Measurements from ENCODE around the gene PID1. TPM values are rescaled to one million over a fixed set of nuclear protein-coding genes. Genes with fewer than 3 reads are reported as not detected.

The PID1 gene
- total and polyA plus RNA-seq, 8 donors: 10.2 to 51.2 (median 35.4) TPM

DNA sequence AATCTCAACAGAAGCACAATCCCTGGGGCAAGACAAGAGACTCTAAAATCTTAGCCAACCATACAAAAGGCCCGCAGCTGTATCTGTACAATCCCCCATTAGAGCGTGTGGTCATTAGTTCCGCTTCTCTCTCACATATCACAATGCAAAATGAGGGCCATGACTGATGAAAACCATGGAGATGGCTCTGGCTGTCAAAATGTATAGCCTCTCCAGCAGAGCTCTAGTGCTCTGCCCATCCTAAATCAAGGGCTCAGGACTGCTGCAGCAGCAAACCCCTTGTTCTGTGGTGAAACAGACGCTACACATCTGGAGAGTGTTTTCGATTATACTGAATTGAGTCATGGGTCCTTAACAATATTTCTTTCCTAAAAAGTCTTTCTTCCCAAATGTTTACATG lies 221.0 kb downstream of the PID1 start:
- Histone ChIP-seq H3K4me1 (no peaks in the 10 kb centered on the region), H3K4me3 (no peak overlapping the region), H3K27ac (no peak overlapping the region), H3K9me3 (no peaks in the 10 kb centered on the region), H3K36me3 (no peaks in the 10 kb centered on the region), H3K27me3 (no peaks in the 10 kb centered on the region)
- intact Hi-C loops (cut with DNase I; ENCODE audit: low total_unique reads): no loop called here
- no peak for TF ChIP-seq POLR2AphosphoS5 (IDR thresholded peaks at IDR 0.05)
- no peak for TF ChIP-seq EP300 (IDR thresholded peaks at IDR 0.05)
- TF ChIP-seq, protein P1, sequence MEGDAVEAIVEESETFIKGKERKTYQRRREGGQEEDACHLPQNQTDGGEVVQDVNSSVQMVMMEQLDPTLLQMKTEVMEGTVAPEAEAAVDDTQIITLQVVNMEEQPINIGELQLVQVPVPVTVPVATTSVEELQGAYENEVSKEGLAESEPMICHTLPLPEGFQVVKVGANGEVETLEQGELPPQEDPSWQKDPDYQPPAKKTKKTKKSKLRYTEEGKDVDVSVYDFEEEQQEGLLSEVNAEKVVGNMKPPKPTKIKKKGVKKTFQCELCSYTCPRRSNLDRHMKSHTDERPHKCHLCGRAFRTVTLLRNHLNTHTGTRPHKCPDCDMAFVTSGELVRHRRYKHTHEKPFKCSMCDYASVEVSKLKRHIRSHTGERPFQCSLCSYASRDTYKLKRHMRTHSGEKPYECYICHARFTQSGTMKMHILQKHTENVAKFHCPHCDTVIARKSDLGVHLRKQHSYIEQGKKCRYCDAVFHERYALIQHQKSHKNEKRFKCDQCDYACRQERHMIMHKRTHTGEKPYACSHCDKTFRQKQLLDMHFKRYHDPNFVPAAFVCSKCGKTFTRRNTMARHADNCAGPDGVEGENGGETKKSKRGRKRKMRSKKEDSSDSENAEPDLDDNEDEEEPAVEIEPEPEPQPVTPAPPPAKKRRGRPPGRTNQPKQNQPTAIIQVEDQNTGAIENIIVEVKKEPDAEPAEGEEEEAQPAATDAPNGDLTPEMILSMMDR (IDR thresholded peaks at IDR 0.05): no peak
- TF ChIP-seq POLR2A (IDR thresholded peaks at IDR 0.05): no peak
- peak in 1 of 2 donors; percentile 17 for DNase-seq
- WGBS, 5 donors: 74 to 88% (median 85%) methylated on average over 5 of the region's 5 CpGs

DNA sequence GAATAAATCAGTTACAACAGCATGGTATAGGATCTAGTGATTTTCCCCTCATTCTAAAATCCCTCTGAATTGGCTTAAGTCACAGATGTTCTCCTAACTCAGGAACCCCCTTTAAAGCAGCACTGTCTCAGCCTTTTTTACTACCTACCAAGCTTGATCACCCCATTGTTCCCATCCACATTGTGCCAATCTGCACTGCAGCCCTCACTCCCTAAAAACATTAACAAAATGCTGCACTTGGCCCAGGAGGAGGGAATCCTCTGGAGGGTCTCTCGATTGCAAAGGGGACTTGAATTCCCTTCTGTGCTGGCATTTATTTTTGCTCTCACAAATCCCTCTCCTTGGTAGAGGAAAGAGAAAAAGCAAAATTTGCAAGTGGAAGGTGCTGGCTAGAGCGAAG lies 223.0 kb downstream of the PID1 start:
- TF ChIP-seq EP300 (IDR thresholded peaks at IDR 0.05): no peak
- TF ChIP-seq, protein P1 (IDR thresholded peaks at IDR 0.05): no peak
- TF ChIP-seq POLR2AphosphoS5 (IDR thresholded peaks at IDR 0.05): no peak
- TF ChIP-seq POLR2A (IDR thresholded peaks at IDR 0.05): no peak
- no peaks in the 10 kb centered on the region for H3K36me3 ChIP-seq
- intact Hi-C loops (cut with DNase I; ENCODE audit: low total_unique reads): no loop called here
- WGBS, 5 donors: 66 to 86% (median 80%) methylated on average over 2 of the region's 2 CpGs
- DNase-seq: no peak
- no peaks in the 10 kb centered on the region for H3K4me1 ChIP-seq
- no peak overlapping the region for H3K27ac ChIP-seq
- H3K27me3 ChIP-seq: no peaks in the 10 kb centered on the region
- H3K4me3 ChIP-seq: no peak overlapping the region
- H3K9me3 ChIP-seq: no peaks in the 10 kb centered on the region

DNA sequence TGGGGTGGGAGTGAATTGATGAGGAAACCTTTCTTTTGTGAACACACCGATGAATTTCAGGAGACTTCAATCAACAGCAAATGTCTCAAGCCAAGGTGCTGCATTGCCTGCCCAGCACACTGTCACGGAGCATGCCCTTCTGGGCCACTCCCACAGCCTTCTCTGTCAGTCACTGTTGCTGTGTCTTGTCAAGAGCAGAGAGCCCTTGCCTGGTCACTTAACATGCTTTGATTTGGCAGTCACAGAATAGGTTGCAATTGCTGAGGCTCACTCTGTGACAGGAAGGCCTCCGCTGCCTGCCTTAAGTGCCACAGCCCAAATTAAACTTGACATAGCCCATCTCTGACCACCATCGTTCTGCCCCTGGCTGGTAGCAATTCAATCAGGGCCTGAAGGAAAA lies 225.4 kb downstream of the PID1 start:
- Histone ChIP-seq H3K36me3 (no peaks in the 10 kb centered on the region), H3K9me3 (no peaks in the 10 kb centered on the region), H3K4me3 (no peak overlapping the region), H3K27me3 (no peaks in the 10 kb centered on the region), H3K4me1 (no peaks in the 10 kb centered on the region), H3K27ac (no peak overlapping the region)
- no peak for DNase-seq
- intact Hi-C loops (cut with DNase I; ENCODE audit: low total_unique reads): no loop called here
- 83 to 89% (median 88%) methylated on average over 3 to 4 of the region's 4 CpGs for WGBS, 5 donors
- TF ChIP-seq EP300 (IDR thresholded peaks at IDR 0.05) (no peak), POLR2AphosphoS5 (IDR thresholded peaks at IDR 0.05) (no peak), POLR2A (IDR thresholded peaks at IDR 0.05) (no peak)
- TF ChIP-seq, protein P1 (IDR thresholded peaks at IDR 0.05): no peak

DNA sequence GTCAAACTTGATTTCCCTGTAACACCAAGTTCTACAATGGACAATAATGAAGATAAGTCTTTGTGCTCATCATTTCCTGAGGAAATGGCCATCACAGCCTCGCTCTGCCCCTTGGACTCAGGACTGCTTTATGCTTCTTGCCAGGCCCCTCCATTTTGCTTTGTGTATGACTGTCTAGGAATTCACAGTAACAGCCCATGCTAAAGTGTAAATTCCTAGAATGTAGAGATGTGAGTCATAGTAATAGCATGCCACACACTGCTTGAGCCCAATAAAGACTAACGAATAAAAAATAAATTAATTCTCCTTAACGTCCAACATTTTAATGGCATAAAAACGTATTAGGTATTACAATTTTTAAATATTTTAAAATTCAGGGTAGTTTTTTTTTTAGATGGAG lies 226.5 kb downstream of the PID1 start:
- TF ChIP-seq EP300 (IDR thresholded peaks at IDR 0.05): no peak
- no peak for TF ChIP-seq POLR2A (IDR thresholded peaks at IDR 0.05)
- TF ChIP-seq, protein P1 (IDR thresholded peaks at IDR 0.05): no peak
- TF ChIP-seq POLR2AphosphoS5 (IDR thresholded peaks at IDR 0.05): no peak
- 34 to 84% (median 60%) methylated on average over 4 of the region's 4 CpGs for WGBS, 5 donors
- intact Hi-C loops (cut with DNase I; ENCODE audit: low total_unique reads): no loop called here
- no peaks in the 10 kb centered on the region for H3K36me3 ChIP-seq
- no peaks in the 10 kb centered on the region for H3K27me3 ChIP-seq
- DNase-seq: no peak
- no peaks in the 10 kb centered on the region for H3K9me3 ChIP-seq
- no peak overlapping the region for H3K27ac ChIP-seq
- H3K4me1 ChIP-seq: no peaks in the 10 kb centered on the region
- H3K4me3 ChIP-seq: no peak overlapping the region
